HTERT RPE-1 (cell line): ENCODE measurements around the gene RARB.

Source experiments
- in situ Hi-C: fragments of 300-500 bp; cut with MboI; formaldehyde crosslinking; loops from 4 replicates; pipeline ENCODE4 v1.14.3; 2020; ENCODE audit warnings: low sequenced_read_pairs

The RARB gene

DNA sequence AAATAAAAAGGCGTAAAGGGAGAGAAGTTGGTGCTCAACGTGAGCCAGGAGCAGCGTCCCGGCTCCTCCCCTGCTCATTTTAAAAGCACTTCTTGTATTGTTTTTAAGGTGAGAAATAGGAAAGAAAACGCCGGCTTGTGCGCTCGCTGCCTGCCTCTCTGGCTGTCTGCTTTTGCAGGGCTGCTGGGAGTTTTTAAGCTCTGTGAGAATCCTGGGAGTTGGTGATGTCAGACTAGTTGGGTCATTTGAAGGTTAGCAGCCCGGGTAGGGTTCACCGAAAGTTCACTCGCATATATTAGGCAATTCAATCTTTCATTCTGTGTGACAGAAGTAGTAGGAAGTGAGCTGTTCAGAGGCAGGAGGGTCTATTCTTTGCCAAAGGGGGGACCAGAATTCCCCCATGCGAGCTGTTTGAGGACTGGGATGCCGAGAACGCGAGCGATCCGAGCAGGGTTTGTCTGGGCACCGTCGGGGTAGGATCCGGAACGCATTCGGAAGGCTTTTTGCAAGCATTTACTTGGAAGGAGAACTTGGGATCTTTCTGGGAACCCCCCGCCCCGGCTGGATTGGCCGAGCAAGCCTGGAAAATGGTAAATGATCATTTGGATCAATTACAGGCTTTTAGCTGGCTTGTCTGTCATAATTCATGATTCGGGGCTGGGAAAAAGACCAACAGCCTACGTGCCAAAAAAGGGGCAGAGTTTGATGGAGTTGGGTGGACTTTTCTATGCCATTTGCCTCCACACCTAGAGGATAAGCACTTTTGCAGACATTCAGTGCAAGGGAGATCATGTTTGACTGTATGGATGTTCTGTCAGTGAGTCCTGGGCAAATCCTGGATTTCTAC is at the start of gene RARB:
TSS of gene RARB (plus strand) at position 322 of the 847 bp plus-strand sequence. CDS start at position 791, 469 bp downstream.
- in situ Hi-C loops: no loop called here

DNA sequence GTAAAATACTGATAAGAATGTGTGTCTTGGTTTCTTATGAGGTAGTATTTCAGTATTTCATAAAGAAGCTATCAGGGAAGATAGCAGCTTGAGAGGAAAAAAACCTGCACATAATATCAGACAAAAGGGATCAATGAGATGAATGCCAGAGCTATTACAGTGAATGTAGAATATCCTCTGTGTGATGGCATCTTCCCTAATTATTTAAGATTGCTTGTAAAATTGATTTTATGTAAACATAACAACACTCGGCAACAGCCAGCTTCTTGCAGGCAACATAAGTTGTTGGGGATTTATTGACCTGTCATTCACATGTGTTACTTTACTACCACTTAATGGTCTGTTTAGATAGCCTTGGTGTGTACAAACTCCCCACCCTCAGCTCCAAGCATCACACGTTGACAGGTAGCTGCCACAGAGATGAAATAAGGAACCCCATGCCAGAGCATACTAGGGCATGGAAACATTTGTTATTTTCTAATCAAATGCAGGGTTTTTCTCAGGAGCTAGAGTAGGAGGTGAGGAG is 49.2 kb upstream of the RARB start:
- in situ Hi-C loops: no loop called here

DNA sequence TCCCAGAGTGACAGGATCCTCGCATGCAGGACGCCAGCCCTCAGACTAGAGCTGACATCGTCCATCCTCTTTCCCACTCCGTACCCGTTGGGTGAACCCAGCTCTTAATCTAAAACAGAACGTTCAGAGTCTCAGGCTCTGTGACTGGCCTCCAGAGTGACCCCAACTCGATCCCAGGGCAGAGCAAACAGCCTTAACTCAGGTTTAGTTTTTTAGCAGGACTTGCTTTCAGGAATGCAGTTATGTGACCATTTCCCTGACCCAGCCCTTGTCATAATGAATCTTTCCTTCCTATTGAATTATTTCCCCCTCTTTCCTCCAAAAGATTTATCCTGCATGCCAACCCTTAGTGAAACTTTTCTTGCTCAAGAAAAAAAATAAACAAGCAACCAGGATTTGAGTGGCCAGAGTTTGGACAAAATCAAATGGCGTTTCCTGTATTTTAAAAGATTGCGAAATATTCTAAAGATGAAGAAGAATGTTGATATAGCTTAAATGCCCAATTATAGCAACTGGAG is 47.8 kb upstream of the RARB start:
- in situ Hi-C loops: no loop called here

DNA sequence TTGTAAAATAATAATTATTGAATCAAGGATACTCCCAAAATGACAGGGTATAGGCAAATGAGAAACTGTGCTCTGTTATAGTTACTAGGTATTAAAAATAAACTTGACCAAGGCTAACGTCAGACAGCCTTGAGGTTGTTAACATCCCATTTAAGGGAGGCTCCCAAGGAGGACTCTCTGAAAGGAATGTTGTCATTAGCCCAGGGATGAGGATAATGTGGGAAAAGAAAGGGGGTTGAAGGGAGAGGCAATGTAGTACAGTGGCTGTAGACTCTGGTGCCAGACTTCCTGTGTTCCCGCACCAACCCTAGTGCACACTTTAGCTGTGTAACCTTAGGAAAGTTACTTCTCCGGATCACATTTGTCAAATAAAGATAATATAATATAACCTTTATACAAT is 47.0 kb upstream of the RARB start:
- in situ Hi-C loops: no loop called here

DNA sequence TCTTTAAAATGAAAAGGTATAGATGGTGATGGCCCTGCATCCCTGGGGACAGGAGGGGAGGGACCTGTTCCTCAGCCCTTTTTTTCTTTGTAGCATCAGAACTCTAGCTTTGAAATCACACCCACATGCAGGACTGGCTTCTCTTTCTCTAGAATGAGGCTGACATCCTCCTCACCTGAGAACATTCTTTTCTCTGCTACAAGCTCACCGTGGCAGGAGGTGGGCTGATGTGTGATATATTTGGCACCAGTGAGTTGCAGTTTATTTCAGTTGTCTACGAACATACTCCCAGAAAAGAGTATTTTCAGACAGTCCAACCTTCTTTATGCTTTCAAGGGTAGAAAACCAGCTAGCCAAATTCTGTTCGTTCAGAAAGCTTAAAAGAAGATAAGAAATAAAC is 43.6 kb upstream of the RARB start:
- in situ Hi-C loops: no loop called here

DNA sequence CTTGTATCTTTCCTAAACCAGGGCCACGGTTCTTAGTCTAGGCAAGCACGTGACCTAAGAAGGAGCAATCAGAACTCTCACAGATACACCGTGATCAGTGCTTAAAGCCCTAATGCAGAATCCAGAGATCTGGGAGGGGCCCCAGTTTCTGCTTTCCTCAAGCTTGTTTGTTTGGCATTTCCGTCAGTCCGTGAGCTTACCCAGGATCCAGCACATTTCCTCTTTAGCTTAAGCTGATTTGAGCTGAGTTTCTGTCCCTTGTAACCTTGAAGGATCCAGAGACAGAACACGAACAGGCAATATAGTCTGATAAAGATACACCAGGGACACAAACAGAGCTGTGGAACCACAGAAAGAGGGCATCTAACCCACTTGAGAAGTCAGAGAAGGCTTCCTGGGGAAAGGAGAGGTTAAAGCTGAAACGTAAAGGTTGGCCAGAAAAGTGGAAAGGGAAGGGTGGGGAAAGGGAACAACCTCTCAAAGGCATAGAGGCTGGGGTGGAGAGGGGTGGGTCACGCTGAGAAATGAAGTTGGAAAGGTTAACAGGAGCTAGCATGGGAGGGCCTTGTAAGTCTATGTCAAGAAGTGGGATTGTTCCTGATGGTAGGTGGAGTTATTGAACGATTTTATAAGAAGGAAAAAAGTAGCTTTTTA is 42.1 kb upstream of the RARB start:
- in situ Hi-C loops: no loop called here

DNA sequence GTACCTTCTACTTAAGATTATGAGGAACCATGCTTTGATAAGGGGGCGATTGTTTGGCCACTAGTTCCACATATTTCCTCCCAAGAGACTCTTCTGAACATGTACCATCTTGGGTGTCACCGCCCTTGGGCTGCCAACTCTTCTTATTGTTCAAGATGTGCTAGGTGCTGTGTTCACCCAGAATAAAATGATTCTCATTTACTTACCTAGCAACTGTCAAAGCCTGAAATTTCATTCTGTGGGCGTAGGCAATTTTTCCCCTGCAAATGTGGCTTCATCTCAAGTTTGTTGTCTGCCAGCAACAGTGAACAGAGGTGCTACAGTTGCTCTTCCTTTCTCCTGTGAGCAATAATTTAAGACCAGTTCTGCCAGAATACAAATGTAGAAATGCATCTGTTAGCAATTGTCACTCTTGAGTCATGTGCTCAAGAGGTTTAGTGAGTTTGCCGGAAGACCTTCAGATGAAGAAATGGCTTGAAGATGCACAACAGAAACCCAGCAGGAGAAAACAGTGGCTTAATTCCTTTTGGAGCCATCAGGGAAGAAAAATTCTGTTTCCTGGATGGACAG is 41.3 kb upstream of the RARB start:
- in situ Hi-C loops: no loop called here

DNA sequence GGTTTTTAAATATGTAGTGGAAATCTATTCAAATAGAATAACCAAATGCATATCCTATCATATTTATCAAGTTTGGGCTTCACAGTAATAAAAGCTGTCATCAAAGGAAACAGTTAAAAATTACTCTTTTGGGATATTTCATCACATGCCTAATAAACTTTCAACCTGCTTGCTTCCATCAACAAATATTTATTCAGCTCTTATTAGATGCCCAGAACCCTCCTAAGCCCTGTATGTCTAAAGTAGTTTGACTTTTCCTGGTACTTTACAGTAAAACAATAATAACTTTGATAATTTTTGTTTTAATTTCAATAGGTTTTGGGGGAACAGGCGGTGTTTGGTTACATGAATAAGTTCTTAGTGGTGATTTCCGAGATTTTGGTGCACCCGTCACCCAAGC is 37.5 kb upstream of the RARB start:
- in situ Hi-C loops: no loop called here

DNA sequence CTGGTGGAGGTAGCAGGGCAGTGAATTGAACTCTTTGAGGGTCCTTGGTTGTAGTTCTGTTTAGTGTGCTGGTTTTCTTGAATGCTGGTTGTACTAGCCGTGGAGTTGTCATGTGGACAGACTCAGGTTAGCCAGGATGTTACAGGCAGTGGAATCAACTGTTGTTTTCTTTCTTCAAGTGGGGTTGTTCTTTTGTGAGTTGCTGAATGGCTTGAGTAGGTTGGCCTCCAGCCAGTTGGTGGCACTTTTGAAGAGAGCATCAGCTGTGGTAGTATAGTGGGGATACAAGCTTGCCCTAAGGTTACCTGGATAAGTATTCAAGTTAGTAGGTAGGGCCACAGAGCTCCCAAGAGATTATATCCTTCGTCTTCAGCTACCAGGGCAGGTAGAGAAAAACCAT is 31.8 kb upstream of the RARB start:
- in situ Hi-C loops: no loop called here

DNA sequence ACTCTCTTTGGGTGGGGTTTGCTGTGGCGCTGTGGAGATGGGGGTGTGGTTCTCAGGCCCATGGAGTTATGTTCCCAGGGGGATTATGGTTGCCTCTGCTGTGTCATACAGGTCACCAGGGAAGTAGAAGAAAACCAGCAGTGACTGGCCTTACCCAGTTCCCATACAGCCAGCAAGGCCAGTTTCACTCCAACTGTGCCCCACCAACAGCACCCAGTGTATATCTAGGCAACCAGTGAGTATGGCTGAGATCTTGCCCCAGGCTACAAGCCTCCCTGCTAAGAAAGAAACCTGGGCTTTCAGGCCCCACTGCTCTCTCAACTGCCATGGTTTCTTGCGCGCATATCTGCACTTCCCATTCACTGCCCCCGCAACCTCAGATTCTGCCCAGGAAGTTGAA is 31.4 kb upstream of the RARB start:
- in situ Hi-C loops: no loop called here

DNA sequence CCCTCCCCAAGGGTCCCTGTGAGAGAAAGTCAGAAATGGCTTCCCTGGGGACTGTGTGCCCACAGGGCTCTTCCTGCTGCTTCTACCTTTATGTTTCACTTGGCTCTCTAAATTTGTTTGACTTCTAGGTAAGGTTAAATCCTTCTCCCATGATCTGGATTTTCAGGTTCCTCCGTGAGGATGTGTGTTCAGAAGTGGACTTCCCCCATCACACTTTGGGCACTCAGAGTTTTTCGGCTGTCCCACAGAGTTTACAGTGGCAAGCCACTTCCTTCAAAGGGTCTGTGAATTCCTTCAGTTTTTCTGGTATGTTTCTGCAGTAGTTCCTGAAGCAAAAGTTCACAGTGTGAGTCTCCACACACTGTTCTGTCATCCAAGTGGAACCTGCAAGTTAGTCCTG is 30.9 kb upstream of the RARB start:
- in situ Hi-C loops: no loop called here

DNA sequence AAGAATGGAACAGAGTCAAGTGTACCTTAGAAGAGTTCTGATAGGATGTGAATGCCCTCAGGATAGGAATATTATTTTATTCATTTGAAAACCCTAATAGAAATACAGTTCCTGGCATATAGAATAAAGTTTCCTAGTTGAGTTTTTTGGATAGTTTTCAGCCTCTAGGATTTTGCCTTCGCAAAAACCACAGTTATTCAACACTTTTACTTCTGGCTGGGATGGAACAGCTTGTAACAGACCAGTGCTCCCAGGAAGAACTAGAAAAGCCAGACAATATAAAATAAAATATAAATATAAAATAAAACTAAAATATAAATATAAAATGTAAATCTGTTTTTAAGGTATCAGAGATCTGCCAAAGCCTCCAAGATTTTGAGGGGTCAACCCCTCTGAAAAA is 27.5 kb upstream of the RARB start:
- in situ Hi-C loops: no loop called here

DNA sequence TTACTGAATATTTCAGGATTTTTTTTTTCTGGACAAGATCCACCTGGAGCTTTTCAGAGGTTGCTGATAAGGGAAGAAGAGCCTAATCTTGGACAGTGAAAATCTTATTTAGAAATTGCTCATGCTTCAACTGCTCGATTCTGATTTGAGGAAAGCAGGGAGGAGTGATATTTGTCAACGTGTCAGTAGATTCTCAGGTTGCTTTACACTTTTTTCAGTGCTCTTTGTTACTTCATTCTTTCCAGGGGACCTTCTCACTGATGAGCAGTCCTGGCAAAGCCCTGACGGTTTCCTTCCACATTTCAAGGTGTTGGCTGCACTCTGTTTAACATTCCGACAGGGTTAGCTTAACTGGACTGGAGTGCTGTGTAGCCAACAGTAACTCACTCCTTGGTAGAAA is 24.1 kb upstream of the RARB start:
- in situ Hi-C loops: no loop called here

DNA sequence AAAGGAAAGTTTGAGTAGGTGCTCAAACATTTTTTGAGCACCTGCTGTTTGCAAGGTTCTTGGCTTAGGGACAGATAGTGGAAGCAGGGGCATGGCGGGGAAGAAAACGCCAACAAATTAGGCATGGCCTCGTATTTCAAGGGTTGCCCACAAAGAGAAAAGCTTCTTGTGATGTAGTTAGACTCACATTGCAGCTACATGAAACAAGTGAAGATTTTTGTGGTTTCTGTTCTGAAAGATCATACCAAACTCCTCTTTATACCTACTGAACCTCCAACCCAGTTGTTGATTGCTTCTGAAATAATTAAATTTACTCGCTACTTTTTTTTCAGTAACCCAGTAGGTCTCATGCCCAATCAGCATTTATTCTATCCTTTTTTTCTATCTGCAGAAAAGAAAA is 23.5 kb upstream of the RARB start:
- in situ Hi-C loops: no loop called here

DNA sequence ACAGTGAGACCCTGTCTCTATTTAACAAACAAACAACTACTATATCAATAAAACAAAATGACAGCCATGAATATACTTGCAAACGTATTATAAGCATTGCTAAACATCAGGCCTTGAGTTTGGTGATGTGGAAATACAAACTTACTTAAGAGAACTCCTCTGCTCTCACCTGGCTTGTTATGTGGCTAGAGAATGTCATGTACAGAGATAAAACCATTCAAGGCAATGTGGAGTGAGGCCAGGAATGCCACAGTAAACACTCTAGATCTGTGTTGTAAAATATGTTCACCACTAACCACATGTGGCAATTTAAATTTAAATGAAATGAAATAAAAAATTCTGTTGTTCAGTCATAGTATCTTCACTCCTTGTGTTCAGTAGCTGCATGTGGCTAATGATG is 22.7 kb upstream of the RARB start:
- in situ Hi-C loops: no loop called here

DNA sequence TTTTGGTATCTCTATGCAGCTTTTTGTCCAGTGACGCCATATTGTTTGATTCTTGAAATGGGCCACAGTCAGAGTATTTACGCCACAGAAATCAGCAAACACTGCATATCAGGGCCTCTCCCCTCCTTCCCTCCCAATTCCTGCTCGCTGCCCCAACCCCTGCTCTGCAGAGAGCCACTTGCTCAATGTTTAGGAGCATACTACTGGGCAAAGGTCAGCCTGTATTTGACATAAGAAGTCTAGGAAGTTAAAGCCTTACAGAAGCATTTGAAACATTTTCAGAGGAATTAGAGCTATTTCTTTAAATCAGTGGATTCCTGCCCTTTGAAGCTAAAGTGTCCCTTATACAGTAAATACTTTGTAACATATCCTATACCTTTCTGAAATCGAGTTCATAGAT is 17.4 kb upstream of the RARB start:
- in situ Hi-C loops: no loop called here

DNA sequence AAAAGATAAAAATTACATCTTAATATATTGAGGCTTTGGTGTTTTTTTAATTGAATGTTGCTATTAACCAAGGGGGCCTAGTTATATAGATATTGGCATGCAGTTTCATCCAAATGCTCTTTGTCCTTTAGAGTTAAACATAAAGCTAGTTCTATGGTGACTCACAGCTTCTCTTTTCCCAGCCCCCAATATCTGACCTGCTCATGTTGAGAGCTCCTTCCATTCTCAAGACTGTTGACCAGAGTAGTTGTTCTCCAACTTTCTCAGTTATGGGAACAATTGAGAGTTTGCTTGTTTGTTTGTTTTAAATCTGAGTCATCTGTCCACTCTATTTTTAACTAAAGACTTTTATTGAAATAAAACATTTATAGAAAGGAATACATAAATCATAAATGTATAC is 15.8 kb upstream of the RARB start:
- in situ Hi-C loops: no loop called here

DNA sequence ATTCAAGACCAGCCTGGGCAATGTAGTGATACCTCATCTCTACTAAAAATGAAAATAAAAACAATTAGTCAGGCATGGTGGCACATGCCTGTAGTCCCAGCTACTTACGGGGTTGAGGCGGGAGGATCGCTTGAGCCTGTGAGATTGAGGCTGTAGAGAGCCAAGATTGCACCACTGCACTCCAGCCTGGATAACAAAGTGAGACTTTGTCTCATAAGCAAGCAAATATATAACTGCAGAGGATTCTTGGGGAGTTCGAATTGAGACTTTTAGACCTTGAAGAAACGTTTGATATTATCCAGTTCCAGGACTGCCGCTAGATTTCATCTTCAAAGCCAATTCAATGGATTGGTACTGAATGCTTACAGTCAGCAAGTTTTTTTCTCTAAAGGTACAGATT is 11.9 kb upstream of the RARB start:
- in situ Hi-C loops: no loop called here

DNA sequence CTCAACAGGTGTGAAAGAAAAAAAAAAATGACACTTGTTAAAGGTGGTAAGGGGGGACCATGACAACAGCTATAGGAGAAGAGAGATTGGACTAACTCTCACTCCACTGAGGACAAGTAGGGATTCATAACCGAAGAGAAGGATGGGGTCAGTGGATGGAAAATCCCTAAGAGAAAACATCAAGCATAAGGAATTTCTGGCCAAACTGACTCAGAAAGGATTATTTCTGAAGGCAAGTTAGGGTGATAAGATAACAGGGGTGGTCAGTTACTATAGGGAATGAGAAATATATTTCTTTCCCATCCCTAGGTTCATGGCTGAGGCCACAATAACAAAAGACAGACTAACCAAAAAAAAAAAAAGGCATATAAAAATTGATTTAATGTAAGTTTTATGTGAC is 9.5 kb upstream of the RARB start:
- in situ Hi-C loops: no loop called here

DNA sequence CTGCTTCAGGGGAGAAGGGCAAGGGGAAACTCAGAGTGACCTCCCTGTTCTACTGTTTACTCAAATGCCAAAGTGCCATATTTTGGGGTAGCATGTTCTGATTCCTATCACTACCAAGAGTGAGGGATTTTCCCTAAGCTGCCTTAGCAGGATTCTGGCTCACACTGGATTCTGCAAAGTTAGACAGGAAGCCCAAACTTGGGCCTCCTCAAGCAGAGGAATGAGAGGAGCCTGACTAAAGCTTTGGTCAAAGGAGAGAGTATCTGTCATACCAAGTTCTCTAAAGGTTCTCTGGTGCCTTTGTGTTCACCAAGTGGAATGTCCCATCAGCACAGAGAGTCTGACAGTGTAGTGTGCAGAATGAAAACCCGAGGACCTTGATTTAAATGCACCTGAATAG is 8.8 kb upstream of the RARB start:
- in situ Hi-C loops: no loop called here

DNA sequence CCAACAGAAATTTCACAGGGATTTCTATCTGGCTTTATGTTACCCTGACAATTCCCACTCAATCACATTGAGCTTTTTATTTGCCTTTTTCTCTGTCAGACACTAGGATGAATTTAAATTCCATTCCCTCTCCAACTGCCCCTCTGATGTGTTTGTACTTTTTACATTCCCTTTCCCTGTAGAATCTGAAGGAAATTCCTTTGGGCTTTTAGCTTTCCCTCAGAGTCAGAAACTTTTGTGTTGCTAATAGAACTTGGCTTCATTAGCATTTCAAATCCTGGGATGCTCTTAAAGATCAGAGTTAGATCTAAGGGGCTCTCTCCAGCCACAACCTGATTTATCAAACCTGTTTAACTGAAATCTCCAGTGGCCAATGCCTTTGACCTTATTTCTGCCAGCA is 7.9 kb upstream of the RARB start:
- in situ Hi-C loops: no loop called here

DNA sequence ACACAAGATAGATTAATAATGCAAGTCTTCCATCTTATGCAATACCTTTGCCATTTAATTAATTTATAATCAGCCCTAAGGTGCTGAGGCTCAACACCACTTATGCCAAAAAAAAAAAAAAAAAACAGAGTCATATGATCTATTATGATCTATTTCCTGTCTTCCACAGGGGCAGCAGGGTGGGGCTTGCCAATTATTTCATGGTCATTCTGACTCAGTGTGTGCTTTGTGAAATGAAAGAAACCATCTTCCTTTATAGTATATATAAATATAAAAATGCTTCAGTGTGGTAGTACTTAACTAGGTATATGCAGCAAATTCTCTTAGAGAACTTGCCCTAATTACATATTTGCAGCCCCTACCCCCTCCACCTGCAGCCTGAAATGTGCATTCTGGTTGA is 7.2 kb upstream of the RARB start:
- in situ Hi-C loops: no loop called here
